Naive thymus-derived CD4-positive, alpha-beta T cell (primary cell): ENCODE results near the gene TNFRSF1B. TPM values are rescaled to one million over a fixed set of nuclear protein-coding genes. Genes with fewer than 3 reads are reported as not detected.

Experiments used
- ATAC-seq: fragments of 150-1000 bp; cut with Tn5 transposase; 2 replicates; pipeline ENCODE4 v1.10.0; 2021; ENCODE audit warnings: mild to moderate bottlenecking, moderate library complexity
- CTCF ChIA-PET: fragments of 350-600 bp; sonication (Branson Sonifier 250); formaldehyde crosslinking; loops from one replicate; lab custom pipeline; 2021; ENCODE audit warnings: antibody characterized with exemption; lab: Charles Lee
- POLR2A ChIA-PET: fragments of 350-600 bp; sonication (Branson Sonifier 250); formaldehyde crosslinking; loops from one replicate; lab custom pipeline; 2021; ENCODE audit warnings: antibody characterized with exemption, inconsistent platforms; lab: Charles Lee
- DNase-seq, 9 donors: peaks; one replicate each; pipeline versions ENCODE4 v3.0.0 to v3.0.0-alpha.2; 2020 to 2022; ENCODE audit warnings: mixed read lengths in 1 of 9
- H3K27ac ChIP-seq: one replicate; pipeline ENCODE4 v1.7.0; 2013; ENCODE audit warnings: mild to moderate bottlenecking, low read depth, low read length, moderate library complexity
- H3K27me3 ChIP-seq, 2 donors: one replicate each; pipeline ENCODE4 v1.7.0; 2013; ENCODE audit warnings: low read length in 2 of 2, mild to moderate bottlenecking in 2 of 2, moderate library complexity in 2 of 2; ENCODE audit not compliant: control insufficient read depth in 2 of 2, insufficient read depth in 2 of 2
- H3K36me3 ChIP-seq, 3 experiments: 1 replicate in 2 of 3; 2 replicates in 1 of 3; pipeline ENCODE4 v1.7.0; 2013; ENCODE audit warnings: low read length in 3 of 3, mild to moderate bottlenecking in 3 of 3, moderate library complexity in 1 of 3; ENCODE audit not compliant: insufficient read depth in 3 of 3, control insufficient read depth in 2 of 3
- H3K4me1 ChIP-seq, 2 donors: one replicate each; pipeline ENCODE4 v1.7.0; 2013; ENCODE audit warnings: low read length in 2 of 2, mild to moderate bottlenecking in 2 of 2, moderate library complexity in 1 of 2; ENCODE audit not compliant: control insufficient read depth in 2 of 2, insufficient read depth in 2 of 2
- H3K4me3 ChIP-seq: 2 replicates; pipeline ENCODE4 v1.7.0; 2013; ENCODE audit warnings: mild to moderate bottlenecking, low read length
- H3K9me3 ChIP-seq, 3 experiments: 1 replicate in 2 of 3; 2 replicates in 1 of 3; pipeline ENCODE4 v1.7.0; 2013; ENCODE audit warnings: low read length in 3 of 3; ENCODE audit not compliant: control insufficient read depth in 2 of 3
- H3K27ac Mint-ChIP-seq, 9 donors: one replicate each; pipeline ENCODE4 v1.8.0; 2020 to 2022; ENCODE audit warnings: mixed read lengths in 9 of 9, mild to moderate bottlenecking in 8 of 9, moderate library complexity in 5 of 9, inconsistent platforms in 2 of 9
- H3K27me3 Mint-ChIP-seq, 5 donors: one replicate each; pipeline ENCODE4 v1.8.0; 2021 to 2022; ENCODE audit warnings: mixed read lengths in 5 of 5, mild to moderate bottlenecking in 1 of 5
- H3K36me3 Mint-ChIP-seq, 5 donors: one replicate each; pipeline ENCODE4 v1.8.0; 2020 to 2022; ENCODE audit warnings: mixed read lengths in 5 of 5, mild to moderate bottlenecking in 3 of 5, inconsistent platforms in 1 of 5
- H3K4me1 Mint-ChIP-seq, 7 donors: one replicate each; pipeline ENCODE4 v1.8.0; 2020 to 2022; ENCODE audit warnings: mixed read lengths in 7 of 7, mild to moderate bottlenecking in 3 of 7, inconsistent platforms in 1 of 7
- H3K4me3 Mint-ChIP-seq, 10 donors: one replicate each; pipeline ENCODE4 v1.8.0; 2020 to 2022; ENCODE audit warnings: mild to moderate bottlenecking in 10 of 10, mixed read lengths in 10 of 10, moderate library complexity in 6 of 10, inconsistent platforms in 2 of 10
- H3K9me3 Mint-ChIP-seq, 11 donors: one replicate each; pipeline ENCODE4 v1.8.0; 2020 to 2022; ENCODE audit warnings: mixed read lengths in 11 of 11, mild to moderate bottlenecking in 4 of 11, inconsistent platforms in 1 of 11, moderate library complexity in 1 of 11
- intact Hi-C, 2 donors: fragments of 100-400 bp; cut with micrococcal nuclease; formaldehyde crosslinking; loops; one replicate each; pipeline ENCODE4 v1.15.1; 2023
- polyA plus RNA-seq, 2 donors: library from polyadenylated mRNA; unstranded; fragments of 300-500 nt; fragmentation: Illumina TruSeq; gene quantifications; one replicate each; pipeline ENCODE4 v1.2.3, GENCODE V29; 2021
- total RNA-seq, 6 experiments: library from RNA in 5 of 6; stranded (reverse) in 5 of 6; gene quantifications; 1 replicate in 5 of 6; 2 replicates in 1 of 6; pipeline ENCODE4 v1.2.3 and lab custom pipeline; 2021 to 2026

TNFRSF1B gene
- total and polyA plus RNA-seq, 7 experiments from 2014 or later, result 30.1 to 278 (median 48.2) TPM

DNA sequence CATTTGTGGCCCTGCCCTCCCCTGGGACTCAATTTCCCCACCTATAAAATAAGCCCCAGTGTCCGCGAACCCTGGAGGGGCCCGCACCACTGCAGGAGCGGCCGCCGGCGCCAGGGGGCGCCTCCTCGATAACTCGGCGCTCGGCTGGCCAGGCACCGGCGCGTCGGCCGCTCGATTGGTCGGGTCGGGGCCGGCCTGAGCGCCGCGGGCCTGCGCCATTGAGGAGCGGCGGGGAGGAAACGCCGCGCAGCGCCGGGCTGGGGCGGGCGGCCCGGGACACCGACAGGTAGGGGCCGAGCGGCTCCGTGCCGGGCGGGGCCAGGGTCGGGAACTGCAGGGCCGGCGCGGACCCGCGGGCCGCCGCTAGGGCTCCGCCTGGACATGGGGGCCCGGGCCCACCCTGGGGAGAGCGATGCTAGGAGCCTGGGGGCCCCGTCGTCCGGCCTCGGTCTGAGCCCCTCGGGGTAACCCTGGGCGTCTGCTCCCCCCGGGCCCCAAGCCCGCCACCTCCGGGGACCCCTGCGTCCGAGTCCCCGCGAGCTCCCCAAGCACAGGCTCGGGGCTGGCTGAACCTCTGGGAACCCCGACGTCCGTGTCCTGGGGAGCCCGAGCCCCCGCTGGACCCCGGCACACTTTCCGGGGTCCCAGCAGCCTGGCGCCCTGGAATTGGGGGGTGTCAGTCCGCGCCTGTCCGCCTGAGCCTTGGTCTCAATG lies 63.2 kb downstream of the TNFRSF1B start, which contains the start of gene VPS13D:
VPS13D (plus strand) TSS at position 196 of the 714 bp plus-strand sequence. CDS start 4,237 bp downstream, outside the sequence.
- peaks cover 4 to 38% (median 27%) of the 10 kb centered on the region in 7 donors for H3K4me1 Mint-ChIP-seq
- ATAC-seq, result peak; percentile 98
- H3K4me3 ChIP-seq, result peak within 1 kb of the TSS; percentile 82
- H3K36me3 ChIP-seq, result peaks cover 0 to 13% (median 0%) of the 10 kb centered on the region in 3 experiments
- no peaks in the 10 kb centered on the region for H3K9me3 Mint-ChIP-seq
- peak within 1 kb of the TSS; percentile 63 to 91 (median 85) for H3K27ac Mint-ChIP-seq
- H3K4me3 Mint-ChIP-seq, result peak within 1 kb of the TSS; percentile 84 to 95 (median 90)
- H3K4me1 ChIP-seq, result peaks cover 19 to 21% of the 10 kb centered on the region in 2 donors
- ChIA-PET POLR2A (interaction anchor here (1.4 kb wide), 1 partner anchor 322 kb away, joined by 3 read pairs; no protein-coding TSS in a partner anchor), CTCF (interaction anchor here (0.5 to 2.2 kb wide), 7 partner anchors 14 to 206 kb away, joined by 3 to 11 read pairs (median 4); no protein-coding TSS in a partner anchor)
- peak within 1 kb of the TSS; percentile 92 for H3K27ac ChIP-seq
- H3K36me3 Mint-ChIP-seq, result peaks cover 0 to 3% (median 3%) of the 10 kb centered on the region in 5 donors
- H3K9me3 ChIP-seq, result no peaks in the 10 kb centered on the region
- no peaks in the 10 kb centered on the region for H3K27me3 ChIP-seq
- peaks cover 0 to 6% (median 0%) of the 10 kb centered on the region in 5 donors for H3K27me3 Mint-ChIP-seq
- intact Hi-C loops, result loop anchor here (2.0 to 5.0 kb wide), 5 partner anchors 19 to 429 kb away; partner anchors contain the start of gene DHRS3 (in 1 of the 2)
- peak; percentile 70 to 89 (median 84) for DNase-seq

DNA sequence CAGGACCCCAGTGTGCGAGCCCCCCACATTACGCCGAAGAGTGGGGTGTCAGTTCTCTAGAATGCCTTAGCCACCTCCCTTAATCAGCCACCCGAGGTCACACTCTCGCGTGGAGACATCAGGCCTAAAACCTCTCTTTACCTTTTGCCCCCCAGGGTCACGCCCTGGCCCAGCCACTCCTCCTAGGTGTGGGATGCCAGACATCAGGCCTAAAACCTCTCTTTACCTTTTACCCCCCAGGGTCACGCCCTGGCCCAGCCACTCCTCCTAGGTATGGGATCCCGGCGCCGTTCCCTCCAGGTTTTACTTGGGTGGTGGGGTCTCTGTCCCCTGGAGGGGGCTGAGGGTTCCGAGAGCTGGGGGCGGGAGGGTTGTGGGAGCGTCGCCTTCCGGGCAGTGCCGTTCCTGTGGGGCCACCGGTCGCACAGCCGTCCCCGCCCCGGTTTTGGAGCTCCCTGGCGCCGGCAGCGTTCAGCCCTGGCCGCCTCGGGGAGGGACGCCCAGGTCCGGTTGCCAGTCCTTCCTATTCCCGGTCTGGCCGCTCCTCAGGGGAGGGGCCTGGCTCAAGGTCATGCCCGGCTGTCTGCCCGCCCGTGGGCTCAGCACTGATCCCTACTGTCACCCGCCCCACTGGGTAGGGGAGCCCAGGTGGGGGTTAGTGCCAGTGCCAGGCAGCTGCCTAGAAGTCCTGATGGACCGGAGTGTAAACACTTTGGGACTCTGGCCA lies 63.9 kb downstream of the TNFRSF1B start:
- Mint-ChIP-seq H3K4me1 (peaks cover 6 to 42% (median 31%) of the 10 kb centered on the region in 7 donors), H3K36me3 (peaks cover 0 to 7% (median 4%) of the 10 kb centered on the region in 5 donors), H3K4me3 (peak overlapping the region; percentile 84 to 95 (median 90)), H3K27me3 (peaks cover 0 to 6% (median 0%) of the 10 kb centered on the region in 5 donors), H3K27ac (peak overlapping the region; percentile 63 to 91 (median 76)), H3K9me3 (no peaks in the 10 kb centered on the region)
- Histone ChIP-seq H3K4me1 (peaks cover 19 to 21% of the 10 kb centered on the region in 2 donors), H3K36me3 (peaks cover 0 to 17% (median 0%) of the 10 kb centered on the region in 3 experiments), H3K4me3 (peak overlapping the region; percentile 82), H3K27me3 (no peaks in the 10 kb centered on the region), H3K27ac (peak overlapping the region; percentile 92), H3K9me3 (no peaks in the 10 kb centered on the region)
- ATAC-seq (peak; percentile 7), DNase-seq (peak in 4 of 9 donors; percentile 7 to 22 (median 13))
- POLR2A ChIA-PET, result interaction anchor here (1.2 kb wide), 1 partner anchor 89 kb away, joined by 3 read pairs; no protein-coding TSS in a partner anchor
- intact Hi-C loops, result loop anchor here (1.0 to 5.0 kb wide), 5 partner anchors 14 to 428 kb away; partner anchors contain the start of gene DHRS3 (in 1 of the 2)
- CTCF ChIA-PET, result interaction anchor here (1.2 to 2.2 kb wide), 2 partner anchors 21 to 106 kb away, joined by 4 to 7 read pairs; no protein-coding TSS in a partner anchor

DNA sequence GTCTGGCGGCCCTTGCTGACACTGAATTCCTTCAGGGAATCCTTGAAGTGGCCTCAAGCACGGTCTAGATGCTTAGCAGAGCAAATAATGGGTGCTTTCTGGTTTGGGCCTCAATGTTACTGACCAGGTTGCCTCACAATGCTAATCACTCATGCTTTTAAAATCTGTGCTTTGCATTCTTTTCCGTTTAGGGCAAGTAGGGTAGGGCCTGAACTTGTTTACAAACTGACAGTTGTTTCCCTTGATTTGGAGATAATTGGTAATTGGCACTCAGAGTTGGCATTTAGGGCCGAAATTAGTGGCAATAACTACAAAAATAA lies 64.4 kb downstream of the TNFRSF1B start:
- Mint-ChIP-seq H3K4me3 (peak overlapping the region; percentile 81 to 95 (median 88)), H3K27ac (peak overlapping the region in 8 of 9 donors; percentile 33 to 89 (median 56)), H3K4me1 (peaks cover 6 to 48% (median 35%) of the 10 kb centered on the region in 7 donors), H3K27me3 (peaks cover 0 to 6% (median 0%) of the 10 kb centered on the region in 5 donors), H3K9me3 (no peaks in the 10 kb centered on the region), H3K36me3 (peaks cover 2 to 12% (median 4%) of the 10 kb centered on the region in 5 donors)
- ChIA-PET CTCF (interaction anchor here (2.2 kb wide), 1 partner anchor 107 kb away, joined by 7 read pairs; no protein-coding TSS in a partner anchor), POLR2A (interaction anchor here (1.2 kb wide), 1 partner anchor 89 kb away, joined by 3 read pairs; no protein-coding TSS in a partner anchor)
- H3K27ac ChIP-seq, result peak overlapping the region; percentile 92
- DNase-seq, result no peak
- no peaks in the 10 kb centered on the region for H3K27me3 ChIP-seq
- H3K9me3 ChIP-seq, result no peaks in the 10 kb centered on the region
- ATAC-seq, result no peak
- intact Hi-C loops, result loop anchor here (1.0 to 5.0 kb wide), 5 partner anchors 13 to 428 kb away; partner anchors contain the start of gene DHRS3 (in 1 of the 2)
- H3K4me3 ChIP-seq, result peak overlapping the region; percentile 82
- H3K4me1 ChIP-seq, result peaks cover 19 to 21% of the 10 kb centered on the region in 2 donors
- H3K36me3 ChIP-seq, result peaks cover 0 to 22% (median 0%) of the 10 kb centered on the region in 3 experiments

DNA sequence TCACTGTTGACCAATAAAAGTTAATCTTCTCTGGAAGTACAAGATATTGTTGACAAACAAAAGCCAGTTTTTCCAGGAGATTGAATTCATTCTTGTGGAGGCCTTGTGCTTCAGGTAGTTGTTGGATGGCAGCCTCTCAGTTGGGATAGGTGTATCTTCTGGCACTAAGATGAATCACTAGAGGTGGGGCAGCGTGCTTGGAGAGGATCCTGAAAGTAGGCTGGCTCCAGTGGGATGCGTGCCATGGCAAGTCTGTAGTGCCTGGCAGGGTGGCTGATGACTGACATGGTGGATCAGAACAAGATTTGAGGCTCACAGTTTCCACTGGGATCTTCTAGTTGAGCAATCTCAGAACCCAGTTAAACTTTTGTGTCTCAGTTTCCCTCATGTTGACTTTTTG lies 65.4 kb downstream of the TNFRSF1B start:
- Mint-ChIP-seq H3K27ac (peak overlapping the region in 1 of 9 donors; percentile 8), H3K9me3 (no peaks in the 10 kb centered on the region), H3K4me3 (peak overlapping the region; percentile 35 to 95 (median 56)), H3K27me3 (peaks cover 0 to 5% (median 0%) of the 10 kb centered on the region in 5 donors), H3K4me1 (peaks cover 6 to 48% (median 40%) of the 10 kb centered on the region in 7 donors), H3K36me3 (peaks cover 4 to 21% (median 9%) of the 10 kb centered on the region in 5 donors)
- DNase-seq (no peak), ATAC-seq (no peak)
- ChIA-PET CTCF (interaction anchor here (2.2 kb wide), 1 partner anchor 108 kb away, joined by 7 read pairs; no protein-coding TSS in a partner anchor), POLR2A (no interaction called here)
- Histone ChIP-seq H3K9me3 (no peaks in the 10 kb centered on the region), H3K36me3 (peaks cover 0 to 28% (median 0%) of the 10 kb centered on the region in 3 experiments), H3K4me3 (no peak overlapping the region), H3K27me3 (no peaks in the 10 kb centered on the region), H3K4me1 (peaks cover 19 to 21% of the 10 kb centered on the region in 2 donors), H3K27ac (no peak overlapping the region)
- intact Hi-C loops, result loop anchor here in 1 of 2 donors (5.0 kb wide), 1 partner anchor 385 kb away; the partner anchor contains the start of gene DHRS3

DNA sequence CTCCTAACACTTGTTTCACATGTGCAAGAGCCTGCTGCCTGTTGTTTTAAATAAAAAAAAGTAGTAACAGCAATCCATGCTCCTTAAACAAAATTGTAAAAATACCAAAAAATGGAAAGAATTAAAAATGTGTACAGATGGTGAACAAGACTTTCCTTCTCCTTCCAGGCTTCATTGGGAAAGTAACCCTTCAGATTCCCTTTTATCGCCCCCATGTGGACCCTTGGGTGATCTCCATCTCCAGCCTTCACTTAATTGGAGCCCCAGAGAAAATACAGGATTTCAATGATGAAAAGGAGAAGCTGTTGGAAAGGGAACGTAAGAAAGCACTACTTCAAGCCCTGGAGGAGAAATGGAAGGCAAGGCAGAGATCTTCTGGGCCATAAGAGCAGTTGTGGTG lies 77.3 kb downstream of the TNFRSF1B start:
- DNase-seq, result no peak
- Mint-ChIP-seq H3K27me3 (no peaks in the 10 kb centered on the region), H3K9me3 (no peaks in the 10 kb centered on the region), H3K36me3 (peaks cover 11 to 39% (median 17%) of the 10 kb centered on the region in 5 donors), H3K4me1 (peaks cover 0 to 14% (median 6%) of the 10 kb centered on the region in 7 donors), H3K27ac (no peak overlapping the region), H3K4me3 (no peak overlapping the region)
- H3K4me1 ChIP-seq, result no peaks in the 10 kb centered on the region
- CTCF ChIA-PET, result interaction anchor here (0.6 to 2.7 kb wide), 7 partner anchors 15 to 458 kb away, joined by 3 to 14 read pairs (median 3); partner anchors contain the start of gene VPS13D
- POLR2A ChIA-PET, result no interaction called here
- H3K9me3 ChIP-seq, result no peaks in the 10 kb centered on the region
- H3K27me3 ChIP-seq, result no peaks in the 10 kb centered on the region
- H3K4me3 ChIP-seq, result no peak overlapping the region
- ATAC-seq, result no peak
- peaks cover 18 to 67% (median 26%) of the 10 kb centered on the region in 3 experiments for H3K36me3 ChIP-seq
- H3K27ac ChIP-seq, result no peak overlapping the region
- intact Hi-C loops, result loop anchor here in 1 of 2 donors (1.0 kb wide), 1 partner anchor 13 kb away; no protein-coding TSS in a partner anchor
